KMS-11 (cell line): ENCODE data around the gene SPACA5B.
"Not testable (repeated sequence)": the region's sequence is repeated elsewhere in the genome, so short reads cannot be mapped to it uniquely, and the experiment has no call there.

Experiments
- H2AFZ ChIP-seq: fragments of 200-600 bp; sonication (generic); 2 replicates; pipeline ENCODE4 v1.6.1; 2016; ENCODE audit warnings: antibody characterized with exemption, mixed run types, low read depth
- H3K27ac ChIP-seq: fragments of 200-600 bp; sonication (generic); 2 replicates; pipeline ENCODE4 v1.6.1; 2016; ENCODE audit warnings: mild to moderate bottlenecking, mixed run types
- H3K27me3 ChIP-seq: fragments of 200-600 bp; sonication (generic); 2 replicates; pipeline ENCODE4 v1.6.1; 2017; ENCODE audit warnings: mild to moderate bottlenecking, low read depth, mixed run types, moderate library complexity; ENCODE audit not compliant: insufficient read depth
- H3K36me3 ChIP-seq: fragments of 200-600 bp; sonication (generic); 2 replicates; pipeline ENCODE4 v1.6.1; 2017; ENCODE audit warnings: mild to moderate bottlenecking, mixed run types; ENCODE audit not compliant: insufficient read depth
- H3K4me1 ChIP-seq: fragments of 200-600 bp; sonication (generic); 2 replicates; pipeline ENCODE4 v1.6.1; 2016; ENCODE audit warnings: mild to moderate bottlenecking, low read depth, mixed run types; ENCODE audit not compliant: poor library complexity, severe bottlenecking
- H3K4me2 ChIP-seq: fragments of 200-600 bp; sonication (generic); 2 replicates; pipeline ENCODE4 v1.7.0; 2016; ENCODE audit warnings: mild to moderate bottlenecking, mixed run types
- H3K4me3 ChIP-seq: fragments of 200-600 bp; sonication (generic); IDR thresholded peaks from 2 replicates; pipeline ENCODE4 v1.6.1; 2017; ENCODE audit warnings: low read depth, low read length, mixed read lengths; ENCODE audit not compliant: insufficient read depth
- H3K79me2 ChIP-seq: fragments of 200-600 bp; sonication (generic); 2 replicates; pipeline ENCODE4 v1.6.1; 2016; ENCODE audit warnings: low read depth, mixed run types; ENCODE audit not compliant: insufficient read depth
- H3K9ac ChIP-seq: fragments of 200-600 bp; sonication (generic); 2 replicates; pipeline ENCODE4 v1.6.1; 2016; ENCODE audit warnings: mild to moderate bottlenecking, mixed run types
- H4K20me1 ChIP-seq: fragments of 200-600 bp; sonication (generic); 2 replicates; pipeline ENCODE4 v1.6.1; 2016; ENCODE audit warnings: mild to moderate bottlenecking, mixed run types; ENCODE audit not compliant: insufficient read depth
- TF ChIP-seq, protein P1 (sequence below): fragments of 200-600 bp; sonication (generic); conservative IDR thresholded peaks from 2 replicates; pipeline ENCODE4 v1.6.1; 2017; ENCODE audit warnings: low read depth, mild to moderate bottlenecking, antibody characterized with exemption, low read length, moderate library complexity, mixed read lengths

Gene SPACA5B

DNA sequence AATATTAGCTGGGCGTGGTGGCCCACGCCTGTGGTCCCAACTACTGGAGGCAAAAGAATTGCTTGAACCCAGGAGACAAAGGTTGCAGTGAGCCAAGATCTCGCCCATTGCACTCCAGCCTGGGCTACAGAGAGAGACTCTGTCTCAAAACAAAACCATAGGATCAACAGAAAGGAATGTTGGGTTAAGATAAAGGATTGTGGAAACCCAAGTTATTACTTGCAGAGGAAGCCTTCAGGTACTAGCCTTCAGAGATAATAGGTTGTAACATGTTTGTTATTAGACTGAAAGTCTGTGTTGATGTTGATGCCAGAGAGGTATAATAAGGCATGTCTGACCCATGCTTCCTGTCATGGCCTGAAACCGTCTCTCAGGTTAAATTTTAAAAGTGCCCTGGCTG, 49.3 kb downstream of the SPACA5B start:
- no peak overlapping the region for H3K27ac ChIP-seq
- H3K4me1 ChIP-seq, result no peaks in the 10 kb centered on the region
- no peak overlapping the region for H2AFZ ChIP-seq
- H3K36me3 ChIP-seq, result no peaks in the 10 kb centered on the region
- H4K20me1 ChIP-seq, result no peaks in the 10 kb centered on the region
- no peak overlapping the region for H3K9ac ChIP-seq
- H3K4me2 ChIP-seq, result no peak overlapping the region
- no peaks in the 10 kb centered on the region for H3K79me2 ChIP-seq
- no peak overlapping the region for H3K4me3 ChIP-seq
- no peaks in the 10 kb centered on the region for H3K27me3 ChIP-seq
- TF ChIP-seq, protein P1, sequence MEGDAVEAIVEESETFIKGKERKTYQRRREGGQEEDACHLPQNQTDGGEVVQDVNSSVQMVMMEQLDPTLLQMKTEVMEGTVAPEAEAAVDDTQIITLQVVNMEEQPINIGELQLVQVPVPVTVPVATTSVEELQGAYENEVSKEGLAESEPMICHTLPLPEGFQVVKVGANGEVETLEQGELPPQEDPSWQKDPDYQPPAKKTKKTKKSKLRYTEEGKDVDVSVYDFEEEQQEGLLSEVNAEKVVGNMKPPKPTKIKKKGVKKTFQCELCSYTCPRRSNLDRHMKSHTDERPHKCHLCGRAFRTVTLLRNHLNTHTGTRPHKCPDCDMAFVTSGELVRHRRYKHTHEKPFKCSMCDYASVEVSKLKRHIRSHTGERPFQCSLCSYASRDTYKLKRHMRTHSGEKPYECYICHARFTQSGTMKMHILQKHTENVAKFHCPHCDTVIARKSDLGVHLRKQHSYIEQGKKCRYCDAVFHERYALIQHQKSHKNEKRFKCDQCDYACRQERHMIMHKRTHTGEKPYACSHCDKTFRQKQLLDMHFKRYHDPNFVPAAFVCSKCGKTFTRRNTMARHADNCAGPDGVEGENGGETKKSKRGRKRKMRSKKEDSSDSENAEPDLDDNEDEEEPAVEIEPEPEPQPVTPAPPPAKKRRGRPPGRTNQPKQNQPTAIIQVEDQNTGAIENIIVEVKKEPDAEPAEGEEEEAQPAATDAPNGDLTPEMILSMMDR, result no peak

DNA sequence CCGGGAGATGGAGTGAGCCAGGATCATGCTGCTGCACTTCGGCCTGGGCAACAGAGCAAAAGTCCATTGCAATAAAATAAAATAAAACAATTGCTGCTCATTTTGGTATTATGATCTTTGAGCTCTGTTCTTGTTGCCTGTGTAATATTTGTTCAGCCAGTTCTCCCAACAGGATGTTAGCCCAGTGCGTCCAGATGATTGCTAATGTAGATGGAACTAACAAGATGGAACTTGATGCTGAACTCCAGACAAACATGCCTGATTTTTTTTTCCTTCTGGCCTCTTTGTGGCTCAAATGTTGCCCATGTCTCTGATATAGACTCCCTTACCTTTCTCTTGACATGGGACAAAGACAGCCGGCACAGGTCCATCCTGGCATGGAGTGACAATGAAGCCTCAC, 50.4 kb downstream of the SPACA5B start:
- TF ChIP-seq, protein P1, result no peak
- H3K27ac ChIP-seq, result no peak overlapping the region
- H3K79me2 ChIP-seq, result no peaks in the 10 kb centered on the region
- no peak overlapping the region for H2AFZ ChIP-seq
- no peak overlapping the region for H3K4me3 ChIP-seq
- H3K4me1 ChIP-seq, result no peaks in the 10 kb centered on the region
- H3K9ac ChIP-seq, result no peak overlapping the region
- no peaks in the 10 kb centered on the region for H3K27me3 ChIP-seq
- no peaks in the 10 kb centered on the region for H3K36me3 ChIP-seq
- no peak overlapping the region for H3K4me2 ChIP-seq
- no peaks in the 10 kb centered on the region for H4K20me1 ChIP-seq

DNA sequence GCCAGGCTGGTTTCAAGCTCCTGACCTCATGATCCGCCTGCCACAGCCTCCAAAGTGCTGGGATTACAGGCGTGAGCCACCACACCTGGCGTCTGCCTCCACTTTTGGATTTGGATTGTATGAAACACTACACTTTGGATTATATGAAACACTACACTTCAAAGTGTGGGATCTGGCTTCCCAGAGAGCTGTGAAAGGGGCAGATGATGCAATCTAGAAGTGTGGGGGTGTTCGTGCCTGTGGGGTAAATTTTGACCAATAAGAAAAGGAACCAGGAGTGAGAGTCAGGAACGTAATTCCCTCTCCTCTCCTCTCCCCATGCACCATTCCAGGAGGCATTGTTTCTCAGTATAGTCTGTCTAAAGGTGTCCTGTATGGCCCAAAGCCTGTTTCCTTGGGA, 51.5 kb downstream of the SPACA5B start:
- not testable (repeated sequence) for H2AFZ ChIP-seq, H3K4me1 ChIP-seq, H3K79me2 ChIP-seq, H3K4me3 ChIP-seq, H3K9ac ChIP-seq, H4K20me1 ChIP-seq, H3K27me3 ChIP-seq, H3K4me2 ChIP-seq, H3K36me3 ChIP-seq, H3K27ac ChIP-seq
